GM23248 (cell line): ENCODE data around the gene PAPOLB.

ENCODE experiments used
- EZH2 ChIP-seq: fragments of 200-600 bp; sonication (generic); IDR thresholded peaks from 2 replicates; pipeline ENCODE4 v1.6.1; 2018; ENCODE audit warnings: antibody characterized with exemption, mild to moderate bottlenecking; ENCODE audit not compliant: insufficient read depth, poor library complexity, severe bottlenecking
- EZH2phosphoT487 ChIP-seq: fragments of 200-600 bp; sonication (generic); IDR thresholded peaks from 2 replicates; pipeline ENCODE4 v1.6.1; 2018; ENCODE audit warnings: antibody characterized with exemption, moderate library complexity, mild to moderate bottlenecking, low read depth; ENCODE audit not compliant: insufficient read depth

DNA sequence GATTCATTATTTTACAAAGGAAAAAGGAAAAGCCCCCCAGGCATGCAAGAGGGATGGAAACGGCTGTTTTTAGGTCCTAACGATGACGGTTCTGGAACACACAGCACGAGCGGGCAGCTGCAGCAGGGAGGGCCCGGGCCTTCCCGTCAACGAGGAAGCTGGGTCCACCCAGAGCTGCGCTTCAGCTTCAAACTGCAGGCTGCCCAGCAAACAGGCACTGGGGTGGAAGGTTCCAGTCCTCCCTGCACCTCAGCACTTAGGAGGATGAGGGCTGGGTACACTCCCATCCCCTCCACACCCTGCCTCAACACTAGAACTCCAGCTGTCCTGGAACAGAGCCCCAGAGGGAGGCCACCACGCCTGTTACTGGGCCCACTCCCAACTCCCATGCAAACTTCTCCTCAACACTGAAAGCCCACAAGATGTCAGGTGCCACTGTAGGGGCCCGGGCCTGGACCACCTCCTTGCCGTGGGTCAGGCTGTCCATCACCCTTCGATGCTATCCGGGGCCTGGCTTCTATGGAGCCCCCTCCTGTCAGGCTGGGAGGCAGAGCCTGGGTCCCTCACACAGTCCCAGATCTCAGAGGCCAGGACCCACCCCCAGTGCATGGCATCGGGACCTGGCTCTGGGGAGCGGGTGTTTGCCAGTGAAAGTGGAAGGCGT is 33.0 kb downstream of the PAPOLB start:
- TF ChIP-seq EZH2 (no peak), EZH2phosphoT487 (no peak)
